AG20443 (cell line): Measurements from ENCODE around the gene PBX2.
"Not testable (repeated sequence)": the region's sequence is repeated elsewhere in the genome, so short reads cannot be mapped to it uniquely, and the experiment has no call there.

Experiments
- DNase-seq: peaks from one replicate; pipeline ENCODE4 v3.0.0; 2012; ENCODE audit warnings: low spot score, mixed read lengths

The PBX2 gene

GRCh38 chr6:32149092-32149755 lies 40.8 kb downstream of the PBX2 start:
- no peak for DNase-seq

- peak; percentile 24 for DNase-seq
Observed at GRCh38 chr6:32148289-32149091, 41.5 kb downstream of the PBX2 start.

- no peak for DNase-seq
Observed at GRCh38 chr6:32147401-32148132, 42.4 kb downstream of the PBX2 start.

- no peak for DNase-seq
Observed at GRCh38 chr6:32146687-32147086, 43.3 kb downstream of the PBX2 start.

- no peak for DNase-seq
Observed at GRCh38 chr6:32146287-32146686, 43.7 kb downstream of the PBX2 start.

- not testable (repeated sequence) for DNase-seq
Observed at GRCh38 chr6:32144238-32144637, 45.8 kb downstream of the PBX2 start.

- no peak for DNase-seq
Observed at GRCh38 chr6:32140420-32141046, 49.5 kb downstream of the PBX2 start.

- no peak for DNase-seq
Observed at GRCh38 chr6:32139590-32139989, 50.4 kb downstream of the PBX2 start.

GRCh38 chr6:32137454-32137853 lies 52.5 kb downstream of the PBX2 start:
- DNase-seq: no peak
